Loucy (cell line): ENCODE results near the gene CERS2.

Source experiments
- H2AFZ ChIP-seq: fragments of 200-600 bp; sonication (generic); 2 replicates; pipeline ENCODE4 v1.6.0; 2016; ENCODE audit warnings: antibody characterized with exemption, mild to moderate bottlenecking, low read length, moderate library complexity
- H3F3A ChIP-seq: fragments of 200-600 bp; 2 replicates; pipeline ENCODE4 v1.6.0; 2016; ENCODE audit warnings: antibody characterized with exemption, low read depth, mild to moderate bottlenecking
- H3K27me3 ChIP-seq: fragments of 200-600 bp; sonication (generic); 2 replicates; pipeline ENCODE4 v1.6.1; 2014; ENCODE audit warnings: low read length, mild to moderate bottlenecking; ENCODE audit not compliant: insufficient read depth, poor library complexity, severe bottlenecking
- H3K36me3 ChIP-seq: fragments of 200-600 bp; sonication (generic); 2 replicates; pipeline ENCODE4 v1.6.1; 2016; ENCODE audit warnings: low read length; ENCODE audit not compliant: insufficient read depth
- H3K4me1 ChIP-seq: fragments of 200-600 bp; sonication (generic); 2 replicates; pipeline ENCODE4 v1.5.1; 2014; ENCODE audit warnings: low read length, mild to moderate bottlenecking; ENCODE audit not compliant: insufficient read depth, poor library complexity, severe bottlenecking
- H3K4me2 ChIP-seq: fragments of 200-600 bp; sonication (generic); 2 replicates; pipeline ENCODE4 v1.6.0; 2014; ENCODE audit warnings: antibody characterized with exemption, low read length, low read depth, mild to moderate bottlenecking; ENCODE audit not compliant: poor library complexity, severe bottlenecking
- H3K4me3 ChIP-seq: fragments of 200-600 bp; sonication (generic); 2 replicates; pipeline ENCODE4 v1.5.1; 2014; ENCODE audit warnings: low read length, mild to moderate bottlenecking, mixed read lengths; ENCODE audit not compliant: poor library complexity, severe bottlenecking
- H3K79me2 ChIP-seq: fragments of 200-600 bp; sonication (generic); 2 replicates; pipeline ENCODE4 v1.6.1; 2014; ENCODE audit warnings: low read length; ENCODE audit not compliant: insufficient read depth
- H3K9ac ChIP-seq: fragments of 200-600 bp; sonication (generic); 2 replicates; pipeline ENCODE4 v1.6.0; 2014; ENCODE audit warnings: mild to moderate bottlenecking, low read depth, low read length, moderate library complexity; ENCODE audit not compliant: poor library complexity, severe bottlenecking
- H3K9me2 ChIP-seq: fragments of 200-600 bp; sonication (generic); replicated peaks from 2 replicates; pipeline ENCODE4 v1.6.1; 2016; ENCODE audit warnings: low read depth, low read length, mixed read lengths
- H3K9me3 ChIP-seq: fragments of 200-600 bp; sonication (generic); 2 replicates; pipeline ENCODE4 v1.6.1; 2014; ENCODE audit warnings: mild to moderate bottlenecking, antibody characterized with exemption, low read length, low read depth; ENCODE audit not compliant: insufficient read depth
- H4K20me1 ChIP-seq: fragments of 200-600 bp; sonication (generic); 2 replicates; pipeline ENCODE4 v1.6.0; 2014; ENCODE audit warnings: antibody characterized with exemption, low read length, mild to moderate bottlenecking; ENCODE audit not compliant: insufficient read depth, poor library complexity, severe bottlenecking
- EZH2phosphoT487 ChIP-seq: fragments of 200-600 bp; IDR thresholded peaks from 2 replicates; pipeline ENCODE4 v1.6.1; 2018; ENCODE audit warnings: antibody characterized with exemption, mild to moderate bottlenecking, moderate library complexity, borderline replicate concordance
- TF ChIP-seq, protein P1 (sequence below): fragments of 200-600 bp; sonication (generic); conservative IDR thresholded peaks from 2 replicates; pipeline ENCODE4 v1.5.1; 2014; ENCODE audit warnings: mild to moderate bottlenecking, antibody characterized with exemption, low read length

CERS2 gene

DNA sequence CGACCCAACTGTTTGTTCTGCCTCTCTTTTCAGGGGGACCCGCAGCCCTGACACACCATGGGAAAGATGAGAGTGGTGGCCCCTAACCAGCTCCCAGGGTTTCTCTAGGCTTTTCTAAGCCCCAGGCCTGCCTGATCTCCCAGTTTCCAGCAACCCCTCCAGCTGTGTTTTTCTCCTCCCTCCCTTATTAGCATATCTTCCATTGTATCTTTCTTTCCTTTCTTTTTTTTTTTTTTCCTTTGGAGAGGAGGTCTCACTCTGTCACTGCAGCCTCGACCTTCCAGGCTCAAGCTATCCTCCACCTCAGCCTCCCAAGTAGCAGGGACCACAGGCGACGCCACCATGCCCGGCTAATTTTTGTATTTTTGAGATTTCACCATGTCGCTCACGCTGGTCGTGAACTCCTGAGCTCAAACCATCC, 1.8 kb upstream of the CERS2 start:
- Histone ChIP-seq H3K4me1 (peaks cover 51% of the 10 kb centered on the region), H4K20me1 (peaks cover 23% of the 10 kb centered on the region), H3K27me3 (no peaks in the 10 kb centered on the region), H3K9ac (peak overlapping the region; percentile 83), H3K9me3 (no peaks in the 10 kb centered on the region), H3K4me3 (peak overlapping the region; percentile 77), H3F3A (peaks cover 5% of the 10 kb centered on the region; the same call in 1 of the 2 replicates), H3K79me2 (peaks cover 30% of the 10 kb centered on the region), H2AFZ (no peak overlapping the region), H3K9me2 (no peaks in the 10 kb centered on the region), H3K36me3 (no peaks in the 10 kb centered on the region), H3K4me2 (peak overlapping the region; percentile 92)
- TF ChIP-seq, protein P1, sequence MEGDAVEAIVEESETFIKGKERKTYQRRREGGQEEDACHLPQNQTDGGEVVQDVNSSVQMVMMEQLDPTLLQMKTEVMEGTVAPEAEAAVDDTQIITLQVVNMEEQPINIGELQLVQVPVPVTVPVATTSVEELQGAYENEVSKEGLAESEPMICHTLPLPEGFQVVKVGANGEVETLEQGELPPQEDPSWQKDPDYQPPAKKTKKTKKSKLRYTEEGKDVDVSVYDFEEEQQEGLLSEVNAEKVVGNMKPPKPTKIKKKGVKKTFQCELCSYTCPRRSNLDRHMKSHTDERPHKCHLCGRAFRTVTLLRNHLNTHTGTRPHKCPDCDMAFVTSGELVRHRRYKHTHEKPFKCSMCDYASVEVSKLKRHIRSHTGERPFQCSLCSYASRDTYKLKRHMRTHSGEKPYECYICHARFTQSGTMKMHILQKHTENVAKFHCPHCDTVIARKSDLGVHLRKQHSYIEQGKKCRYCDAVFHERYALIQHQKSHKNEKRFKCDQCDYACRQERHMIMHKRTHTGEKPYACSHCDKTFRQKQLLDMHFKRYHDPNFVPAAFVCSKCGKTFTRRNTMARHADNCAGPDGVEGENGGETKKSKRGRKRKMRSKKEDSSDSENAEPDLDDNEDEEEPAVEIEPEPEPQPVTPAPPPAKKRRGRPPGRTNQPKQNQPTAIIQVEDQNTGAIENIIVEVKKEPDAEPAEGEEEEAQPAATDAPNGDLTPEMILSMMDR, result no peak
- TF ChIP-seq EZH2phosphoT487, result no peak

DNA sequence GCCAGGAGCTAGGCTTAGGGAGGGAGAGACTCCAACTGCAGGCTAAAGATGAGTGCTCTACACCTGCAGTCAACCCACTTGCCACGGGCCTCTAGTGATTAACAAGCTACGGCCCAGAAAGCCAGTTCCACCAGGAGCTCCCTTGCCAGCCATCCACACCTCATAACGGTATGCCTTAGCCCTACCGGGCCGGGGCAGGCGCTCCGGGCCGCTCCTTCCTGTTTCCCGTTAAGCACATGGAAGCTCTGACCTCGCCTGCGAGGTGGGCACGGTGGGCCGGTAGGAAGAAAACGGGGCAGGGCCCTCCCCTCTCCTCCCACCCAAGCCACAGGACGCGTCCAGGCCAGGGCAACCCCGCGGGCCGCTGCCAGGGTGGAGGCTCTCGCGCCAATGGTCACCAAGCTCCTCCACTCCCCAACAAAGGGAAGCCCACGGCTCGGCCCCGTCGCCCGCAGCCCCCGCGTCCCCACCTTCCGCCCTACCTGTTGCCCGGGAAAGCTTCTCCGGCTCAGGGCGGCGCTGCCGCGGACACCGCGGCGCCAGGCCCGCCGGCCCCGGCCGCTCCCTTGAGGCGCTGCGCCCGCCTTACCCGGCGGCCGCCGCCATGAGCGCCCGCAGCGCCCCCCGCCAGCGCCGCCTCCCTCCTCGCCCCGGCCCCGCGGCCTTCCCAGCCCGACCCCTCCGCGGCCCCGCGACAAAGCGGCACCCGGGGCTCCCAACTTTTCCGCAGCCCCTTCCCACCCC, 627 bp downstream of the CERS2 start:
- Histone ChIP-seq H3K4me1 (peaks cover 60% of the 10 kb centered on the region), H2AFZ (peak overlapping the region; percentile 72), H3K4me2 (peak overlapping the region; percentile 96), H3K9ac (peak overlapping the region; percentile 98), H3K79me2 (peaks cover 54% of the 10 kb centered on the region), H3K4me3 (peak overlapping the region; percentile 100), H4K20me1 (peaks cover 44% of the 10 kb centered on the region), H3K9me2 (no peaks in the 10 kb centered on the region), H3K9me3 (no peaks in the 10 kb centered on the region), H3K27me3 (no peaks in the 10 kb centered on the region), H3K36me3 (no peaks in the 10 kb centered on the region), H3F3A (peaks cover 5% of the 10 kb centered on the region; the same call in 1 of the 2 replicates)
- no peak for TF ChIP-seq EZH2phosphoT487
- TF ChIP-seq, protein P1, result no peak

DNA sequence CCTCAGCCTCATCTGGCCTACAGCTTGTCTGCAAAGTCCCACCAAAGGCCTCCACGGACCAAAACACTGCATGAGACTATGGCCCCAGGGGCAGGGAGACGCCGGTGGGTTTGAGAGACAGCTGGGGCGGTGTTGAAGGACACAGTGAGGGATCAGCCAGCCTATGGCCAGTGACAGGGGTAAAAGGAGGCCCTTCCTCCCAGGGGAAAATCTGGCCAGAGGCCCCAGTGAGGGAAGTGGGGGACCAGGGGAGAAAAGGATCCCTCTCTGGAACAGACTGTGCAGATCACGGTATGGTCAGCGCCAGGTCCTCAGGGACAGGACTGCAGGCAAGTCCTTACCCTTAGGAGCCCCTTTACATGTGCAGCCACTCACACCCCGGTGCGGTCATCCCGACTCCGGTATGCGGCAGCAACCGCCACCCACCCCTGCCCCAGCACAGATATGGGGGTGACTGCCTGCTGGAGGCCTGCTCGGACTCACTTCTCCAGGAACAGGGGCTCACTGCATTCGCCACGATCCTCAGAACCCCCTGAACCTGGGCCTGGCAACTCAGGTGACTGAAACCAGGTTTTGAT, 1.3 kb downstream of the CERS2 start:
- H3K27me3 ChIP-seq, result no peaks in the 10 kb centered on the region
- peaks cover 5% of the 10 kb centered on the region; the same call in 1 of the 2 replicates for H3F3A ChIP-seq
- H3K79me2 ChIP-seq, result peaks cover 61% of the 10 kb centered on the region
- H3K9me3 ChIP-seq, result no peaks in the 10 kb centered on the region
- H4K20me1 ChIP-seq, result peaks cover 51% of the 10 kb centered on the region
- H3K4me3 ChIP-seq, result peak overlapping the region; percentile 100
- H3K4me2 ChIP-seq, result peak overlapping the region; percentile 96
- peak overlapping the region; percentile 98 for H3K9ac ChIP-seq
- H3K4me1 ChIP-seq, result peaks cover 58% of the 10 kb centered on the region
- H3K36me3 ChIP-seq, result peaks cover 6% of the 10 kb centered on the region; the same call in 1 of the 2 replicates
- TF ChIP-seq EZH2phosphoT487, result no peak
- TF ChIP-seq, protein P1, result no peak
- no peak overlapping the region; the same call in 1 of the 2 replicates for H2AFZ ChIP-seq
- no peaks in the 10 kb centered on the region for H3K9me2 ChIP-seq
